K562 (cell line): Measurements from ENCODE around the gene MAPK8IP1. TPM values are rescaled to one million over a fixed set of nuclear protein-coding genes. Genes with fewer than 3 reads are reported as not detected.

Experiments used
- CHCHD3 ChIP-seq: fragments of 250-450 bp; sonication (Bioruptor Pico); IDR thresholded peaks from 2 replicates; pipeline ENCODE4 v2.1.2; 2022; ENCODE audit warnings: mild to moderate bottlenecking
- DPF2 ChIP-seq: fragments of 450-650 bp; IDR thresholded peaks from 2 replicates; pipeline ENCODE4 v1.6.1; 2016
- HMG20A ChIP-seq: fragments of 450-650 bp; formaldehyde crosslinking; conservative IDR thresholded peaks from 2 replicates; pipeline ENCODE4 v1.4.0; 2020; ENCODE audit warnings: mild to moderate bottlenecking, mixed read lengths
- LCOR ChIP-seq: sonication (generic); formaldehyde crosslinking; IDR thresholded peaks from 2 replicates; pipeline ENCODE4 v1.8.0; 2022; ENCODE audit warnings: mild to moderate bottlenecking, missing genetic modification reagents
- OTX1 ChIP-seq: fragments of 450-650 bp; formaldehyde crosslinking; IDR thresholded peaks from 2 replicates; pipeline ENCODE4 v1.4.0; 2022; ENCODE audit warnings: mild to moderate bottlenecking
- ZNF707 ChIP-seq: fragments of 250-450 bp; sonication (Bioruptor Pico); conservative IDR thresholded peaks from 2 replicates; pipeline ENCODE4 v1.8.0; 2022; ENCODE audit warnings: inconsistent platforms, mild to moderate bottlenecking, moderate library complexity
- polyA plus RNA-seq, 8 experiments: library from polyadenylated mRNA; depleted of rRNA in 4 of 8; stranded (reverse) in 5 of 8; unstranded in 3 of 8; fragments of >200 nt; fragmentation: Nextera tagmentation in 2 of 8; fragmentation: Illumina TruSeq in 1 of 8; extraction: Ambion mirVana in 2 of 8; extraction: Trizol in 1 of 8; gene quantifications; 2 replicates each; pipeline versions ENCODE4 v1.2.1 to v1.2.3, GENCODE V29; 2011 to 2014; ENCODE audit warnings: inconsistent platforms in 1 of 8, missing spikeins in 1 of 8
- total RNA-seq, 7 experiments: library from RNA; depleted of rRNA in 6 of 7; stranded (reverse); fragments of >200 nt in 6 of 7; fragmentation: Illumina TruSeq in 2 of 7; extraction: Trizol in 2 of 7; gene quantifications; 2 replicates each; pipeline versions ENCODE4 v1.2.1 to v1.2.3, GENCODE V29; 2011 to 2021; ENCODE audit warnings: low replicate concordance in 1 of 7
- TF ChIP-seq, protein P1 (sequence below), 3 experiments: fragments of 200-800 bp in 1 of 3; fragments of 250-450 bp in 1 of 3; fragments of 450-650 bp in 1 of 3; sonication (Bioruptor Pico) in 1 of 3; sonication (Bioruptor generic) in 1 of 3; formaldehyde crosslinking in 1 of 3; IDR thresholded peaks; 2 replicates each; pipeline versions ENCODE4 v1.6.1 to v1.8.0; 2016 to 2022; ENCODE audit warnings: mild to moderate bottlenecking in 2 of 3, missing genetic modification characterization in 2 of 3, missing compliant biosample characterization in 1 of 3, moderate library complexity in 1 of 3
- TF ChIP-seq, protein P2 (sequence below): fragments of 450-650 bp; formaldehyde crosslinking; conservative IDR thresholded peaks from 2 replicates; pipeline ENCODE4 v1.4.0; 2022; ENCODE audit warnings: mild to moderate bottlenecking, missing genetic modification characterization
- TF ChIP-seq, protein P3 (sequence below): fragments of 450-650 bp; IDR thresholded peaks from 2 replicates; pipeline ENCODE4 v1.6.1; 2017; ENCODE audit warnings: antibody characterized with exemption, mild to moderate bottlenecking
- TF ChIP-seq, protein P4 (sequence below): fragments of 250-450 bp; sonication (Bioruptor Pico); IDR thresholded peaks from 2 replicates; pipeline ENCODE4 v1.5.0; 2020; ENCODE audit warnings: mild to moderate bottlenecking, borderline replicate concordance
- TF ChIP-seq, protein P5 (sequence below): fragments of 450-650 bp; IDR thresholded peaks from 2 replicates; pipeline ENCODE4 v1.7.1; 2018; ENCODE audit warnings: mild to moderate bottlenecking, low read depth; ENCODE audit not compliant: partially characterized antibody

Gene MAPK8IP1
- total and polyA plus RNA-seq, 9 of the 15 experiments (the other 6 are each of a cell fraction or from before 2014, with no cell fraction given) = 0.13 to 6.9 (median 2.5) TPM

DNA sequence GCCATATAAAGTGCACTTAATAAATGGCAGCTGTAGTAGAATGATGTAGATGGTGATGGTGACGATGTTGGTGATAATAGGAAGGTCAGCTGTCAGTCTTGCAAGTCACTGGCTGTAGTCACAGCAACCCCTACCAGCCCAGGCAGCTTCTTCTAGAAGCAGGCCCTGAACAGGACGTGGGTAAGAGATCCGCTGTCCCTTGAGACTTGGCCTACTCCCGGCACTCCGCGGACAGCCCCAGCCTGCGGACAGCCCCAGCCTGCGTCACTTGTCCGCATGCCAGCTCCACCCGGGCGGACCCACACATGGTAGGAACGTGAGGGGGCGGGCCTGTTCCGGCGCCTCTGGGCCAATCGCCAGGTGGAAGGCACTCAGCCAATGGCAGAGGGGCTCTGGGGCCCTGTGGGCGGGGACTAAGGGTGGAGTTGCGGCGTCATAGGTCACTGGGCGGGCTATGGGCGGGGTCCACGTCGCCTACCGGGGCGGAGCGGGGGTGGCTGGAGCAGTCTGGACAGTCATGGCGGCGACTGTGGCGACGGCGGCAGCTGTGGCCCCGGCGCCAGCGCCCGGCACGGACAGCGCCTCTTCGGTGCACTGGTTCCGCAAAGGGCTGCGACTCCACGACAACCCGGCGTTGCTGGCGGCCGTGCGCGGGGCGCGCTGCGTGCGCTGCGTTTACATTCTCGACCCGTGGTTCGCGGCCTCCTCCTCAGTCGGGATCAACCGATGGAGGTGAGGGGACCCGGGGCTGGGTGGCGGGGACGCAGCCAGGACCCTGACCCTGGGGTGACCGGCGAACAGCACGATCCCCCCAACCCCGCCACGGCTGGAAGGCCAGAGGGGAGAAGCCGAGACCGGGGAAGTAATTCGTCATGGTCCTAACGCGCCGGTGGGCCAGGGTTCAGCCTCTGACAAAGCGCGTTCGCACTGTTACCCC, 38.2 kb upstream of the MAPK8IP1 start, which contains the start of gene CRY2 (continued):
- TF ChIP-seq, protein P1, sequence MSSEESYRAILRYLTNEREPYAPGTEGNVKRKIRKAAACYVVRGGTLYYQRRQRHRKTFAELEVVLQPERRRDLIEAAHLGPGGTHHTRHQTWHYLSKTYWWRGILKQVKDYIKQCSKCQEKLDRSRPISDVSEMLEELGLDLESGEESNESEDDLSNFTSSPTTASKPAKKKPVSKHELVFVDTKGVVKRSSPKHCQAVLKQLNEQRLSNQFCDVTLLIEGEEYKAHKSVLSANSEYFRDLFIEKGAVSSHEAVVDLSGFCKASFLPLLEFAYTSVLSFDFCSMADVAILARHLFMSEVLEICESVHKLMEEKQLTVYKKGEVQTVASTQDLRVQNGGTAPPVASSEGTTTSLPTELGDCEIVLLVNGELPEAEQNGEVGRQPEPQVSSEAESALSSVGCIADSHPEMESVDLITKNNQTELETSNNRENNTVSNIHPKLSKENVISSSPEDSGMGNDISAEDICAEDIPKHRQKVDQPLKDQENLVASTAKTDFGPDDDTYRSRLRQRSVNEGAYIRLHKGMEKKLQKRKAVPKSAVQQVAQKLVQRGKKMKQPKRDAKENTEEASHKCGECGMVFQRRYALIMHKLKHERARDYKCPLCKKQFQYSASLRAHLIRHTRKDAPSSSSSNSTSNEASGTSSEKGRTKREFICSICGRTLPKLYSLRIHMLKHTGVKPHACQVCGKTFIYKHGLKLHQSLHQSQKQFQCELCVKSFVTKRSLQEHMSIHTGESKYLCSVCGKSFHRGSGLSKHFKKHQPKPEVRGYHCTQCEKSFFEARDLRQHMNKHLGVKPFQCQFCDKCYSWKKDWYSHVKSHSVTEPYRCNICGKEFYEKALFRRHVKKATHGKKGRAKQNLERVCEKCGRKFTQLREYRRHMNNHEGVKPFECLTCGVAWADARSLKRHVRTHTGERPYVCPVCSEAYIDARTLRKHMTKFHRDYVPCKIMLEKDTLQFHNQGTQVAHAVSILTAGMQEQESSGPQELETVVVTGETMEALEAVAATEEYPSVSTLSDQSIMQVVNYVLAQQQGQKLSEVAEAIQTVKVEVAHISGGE (CRISPR knock-in tag; IDR thresholded peaks at IDR 0.05) = peak in 1 of 3 experiments; percentile 82; a peak in 2 of 6 replicates
- no peak for TF ChIP-seq DPF2
- no peak for TF ChIP-seq CHCHD3
- TF ChIP-seq, protein P2, sequence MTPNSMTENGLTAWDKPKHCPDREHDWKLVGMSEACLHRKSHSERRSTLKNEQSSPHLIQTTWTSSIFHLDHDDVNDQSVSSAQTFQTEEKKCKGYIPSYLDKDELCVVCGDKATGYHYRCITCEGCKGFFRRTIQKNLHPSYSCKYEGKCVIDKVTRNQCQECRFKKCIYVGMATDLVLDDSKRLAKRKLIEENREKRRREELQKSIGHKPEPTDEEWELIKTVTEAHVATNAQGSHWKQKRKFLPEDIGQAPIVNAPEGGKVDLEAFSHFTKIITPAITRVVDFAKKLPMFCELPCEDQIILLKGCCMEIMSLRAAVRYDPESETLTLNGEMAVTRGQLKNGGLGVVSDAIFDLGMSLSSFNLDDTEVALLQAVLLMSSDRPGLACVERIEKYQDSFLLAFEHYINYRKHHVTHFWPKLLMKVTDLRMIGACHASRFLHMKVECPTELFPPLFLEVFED (CRISPR knock-in tag) = no peak
- TF ChIP-seq, protein P3, sequence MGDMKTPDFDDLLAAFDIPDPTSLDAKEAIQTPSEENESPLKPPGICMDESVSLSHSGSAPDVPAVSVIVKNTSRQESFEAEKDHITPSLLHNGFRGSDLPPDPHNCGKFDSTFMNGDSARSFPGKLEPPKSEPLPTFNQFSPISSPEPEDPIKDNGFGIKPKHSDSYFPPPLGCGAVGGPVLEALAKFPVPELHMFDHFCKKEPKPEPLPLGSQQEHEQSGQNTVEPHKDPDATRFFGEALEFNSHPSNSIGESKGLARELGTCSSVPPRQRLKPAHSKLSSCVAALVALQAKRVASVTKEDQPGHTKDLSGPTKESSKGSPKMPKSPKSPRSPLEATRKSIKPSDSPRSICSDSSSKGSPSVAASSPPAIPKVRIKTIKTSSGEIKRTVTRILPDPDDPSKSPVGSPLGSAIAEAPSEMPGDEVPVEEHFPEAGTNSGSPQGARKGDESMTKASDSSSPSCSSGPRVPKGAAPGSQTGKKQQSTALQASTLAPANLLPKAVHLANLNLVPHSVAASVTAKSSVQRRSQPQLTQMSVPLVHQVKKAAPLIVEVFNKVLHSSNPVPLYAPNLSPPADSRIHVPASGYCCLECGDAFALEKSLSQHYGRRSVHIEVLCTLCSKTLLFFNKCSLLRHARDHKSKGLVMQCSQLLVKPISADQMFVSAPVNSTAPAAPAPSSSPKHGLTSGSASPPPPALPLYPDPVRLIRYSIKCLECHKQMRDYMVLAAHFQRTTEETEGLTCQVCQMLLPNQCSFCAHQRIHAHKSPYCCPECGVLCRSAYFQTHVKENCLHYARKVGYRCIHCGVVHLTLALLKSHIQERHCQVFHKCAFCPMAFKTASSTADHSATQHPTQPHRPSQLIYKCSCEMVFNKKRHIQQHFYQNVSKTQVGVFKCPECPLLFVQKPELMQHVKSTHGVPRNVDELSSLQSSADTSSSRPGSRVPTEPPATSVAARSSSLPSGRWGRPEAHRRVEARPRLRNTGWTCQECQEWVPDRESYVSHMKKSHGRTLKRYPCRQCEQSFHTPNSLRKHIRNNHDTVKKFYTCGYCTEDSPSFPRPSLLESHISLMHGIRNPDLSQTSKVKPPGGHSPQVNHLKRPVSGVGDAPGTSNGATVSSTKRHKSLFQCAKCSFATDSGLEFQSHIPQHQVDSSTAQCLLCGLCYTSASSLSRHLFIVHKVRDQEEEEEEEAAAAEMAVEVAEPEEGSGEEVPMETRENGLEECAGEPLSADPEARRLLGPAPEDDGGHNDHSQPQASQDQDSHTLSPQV = peak; percentile 59; the same call in 1 of the 2 replicates
- TF ChIP-seq LCOR (CRISPR knock-in tag) = peak; percentile 88; the same call in 1 of the 2 replicates
- no peak for TF ChIP-seq ZNF707
- TF ChIP-seq, protein P4, sequence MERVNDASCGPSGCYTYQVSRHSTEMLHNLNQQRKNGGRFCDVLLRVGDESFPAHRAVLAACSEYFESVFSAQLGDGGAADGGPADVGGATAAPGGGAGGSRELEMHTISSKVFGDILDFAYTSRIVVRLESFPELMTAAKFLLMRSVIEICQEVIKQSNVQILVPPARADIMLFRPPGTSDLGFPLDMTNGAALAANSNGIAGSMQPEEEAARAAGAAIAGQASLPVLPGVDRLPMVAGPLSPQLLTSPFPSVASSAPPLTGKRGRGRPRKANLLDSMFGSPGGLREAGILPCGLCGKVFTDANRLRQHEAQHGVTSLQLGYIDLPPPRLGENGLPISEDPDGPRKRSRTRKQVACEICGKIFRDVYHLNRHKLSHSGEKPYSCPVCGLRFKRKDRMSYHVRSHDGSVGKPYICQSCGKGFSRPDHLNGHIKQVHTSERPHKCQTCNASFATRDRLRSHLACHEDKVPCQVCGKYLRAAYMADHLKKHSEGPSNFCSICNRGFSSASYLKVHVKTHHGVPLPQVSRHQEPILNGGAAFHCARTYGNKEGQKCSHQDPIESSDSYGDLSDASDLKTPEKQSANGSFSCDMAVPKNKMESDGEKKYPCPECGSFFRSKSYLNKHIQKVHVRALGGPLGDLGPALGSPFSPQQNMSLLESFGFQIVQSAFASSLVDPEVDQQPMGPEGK = no peak
- TF ChIP-seq HMG20A (CRISPR knock-in tag) = no peak
- TF ChIP-seq OTX1 (CRISPR knock-in tag) = no peak
- TF ChIP-seq, protein P5, sequence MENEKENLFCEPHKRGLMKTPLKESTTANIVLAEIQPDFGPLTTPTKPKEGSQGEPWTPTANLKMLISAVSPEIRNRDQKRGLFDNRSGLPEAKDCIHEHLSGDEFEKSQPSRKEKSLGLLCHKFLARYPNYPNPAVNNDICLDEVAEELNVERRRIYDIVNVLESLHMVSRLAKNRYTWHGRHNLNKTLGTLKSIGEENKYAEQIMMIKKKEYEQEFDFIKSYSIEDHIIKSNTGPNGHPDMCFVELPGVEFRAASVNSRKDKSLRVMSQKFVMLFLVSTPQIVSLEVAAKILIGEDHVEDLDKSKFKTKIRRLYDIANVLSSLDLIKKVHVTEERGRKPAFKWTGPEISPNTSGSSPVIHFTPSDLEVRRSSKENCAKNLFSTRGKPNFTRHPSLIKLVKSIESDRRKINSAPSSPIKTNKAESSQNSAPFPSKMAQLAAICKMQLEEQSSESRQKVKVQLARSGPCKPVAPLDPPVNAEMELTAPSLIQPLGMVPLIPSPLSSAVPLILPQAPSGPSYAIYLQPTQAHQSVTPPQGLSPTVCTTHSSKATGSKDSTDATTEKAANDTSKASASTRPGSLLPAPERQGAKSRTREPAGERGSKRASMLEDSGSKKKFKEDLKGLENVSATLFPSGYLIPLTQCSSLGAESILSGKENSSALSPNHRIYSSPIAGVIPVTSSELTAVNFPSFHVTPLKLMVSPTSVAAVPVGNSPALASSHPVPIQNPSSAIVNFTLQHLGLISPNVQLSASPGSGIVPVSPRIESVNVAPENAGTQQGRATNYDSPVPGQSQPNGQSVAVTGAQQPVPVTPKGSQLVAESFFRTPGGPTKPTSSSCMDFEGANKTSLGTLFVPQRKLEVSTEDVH = no peak
